ENCODE measurements around the gene MCF2L. TPM values are rescaled to one million over a fixed set of nuclear protein-coding genes. Genes with fewer than 3 reads are reported as not detected.
A peak's percentile ranks its signal among the peaks of the same experiment; 100 is the strongest.
"Not testable (repeated sequence)": the region's sequence is repeated elsewhere in the genome, so short reads cannot be mapped to it uniquely, and the experiment has no call there.

Gene MCF2L
- total RNA-seq, 1 donor from 2014 or later, result 5.6 TPM

GRCh38 chr13:113110048-113110851 lies 141.2 kb downstream of the MCF2L start:
- H3K36me3 Mint-ChIP-seq (ENCODE audit: unreplicated experiment), result no peaks in the 10 kb centered on the region
- H3K4me3 Mint-ChIP-seq (ENCODE audit: unreplicated experiment), result no peak overlapping the region
- no peak for DNase-seq (ENCODE audit: extremely low spot score, unreplicated experiment)
- H3K27me3 Mint-ChIP-seq (ENCODE audit: unreplicated experiment), result no peaks in the 10 kb centered on the region
- TF ChIP-seq, protein P1, sequence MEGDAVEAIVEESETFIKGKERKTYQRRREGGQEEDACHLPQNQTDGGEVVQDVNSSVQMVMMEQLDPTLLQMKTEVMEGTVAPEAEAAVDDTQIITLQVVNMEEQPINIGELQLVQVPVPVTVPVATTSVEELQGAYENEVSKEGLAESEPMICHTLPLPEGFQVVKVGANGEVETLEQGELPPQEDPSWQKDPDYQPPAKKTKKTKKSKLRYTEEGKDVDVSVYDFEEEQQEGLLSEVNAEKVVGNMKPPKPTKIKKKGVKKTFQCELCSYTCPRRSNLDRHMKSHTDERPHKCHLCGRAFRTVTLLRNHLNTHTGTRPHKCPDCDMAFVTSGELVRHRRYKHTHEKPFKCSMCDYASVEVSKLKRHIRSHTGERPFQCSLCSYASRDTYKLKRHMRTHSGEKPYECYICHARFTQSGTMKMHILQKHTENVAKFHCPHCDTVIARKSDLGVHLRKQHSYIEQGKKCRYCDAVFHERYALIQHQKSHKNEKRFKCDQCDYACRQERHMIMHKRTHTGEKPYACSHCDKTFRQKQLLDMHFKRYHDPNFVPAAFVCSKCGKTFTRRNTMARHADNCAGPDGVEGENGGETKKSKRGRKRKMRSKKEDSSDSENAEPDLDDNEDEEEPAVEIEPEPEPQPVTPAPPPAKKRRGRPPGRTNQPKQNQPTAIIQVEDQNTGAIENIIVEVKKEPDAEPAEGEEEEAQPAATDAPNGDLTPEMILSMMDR (IDR thresholded peaks at IDR 0.05), result no peak
- no peaks in the 10 kb centered on the region for H3K4me1 Mint-ChIP-seq (ENCODE audit: unreplicated experiment)
- H3K27ac Mint-ChIP-seq (ENCODE audit: unreplicated experiment), result no peak overlapping the region
- no peaks in the 10 kb centered on the region for H3K9me3 Mint-ChIP-seq (ENCODE audit: unreplicated experiment)

DNA sequence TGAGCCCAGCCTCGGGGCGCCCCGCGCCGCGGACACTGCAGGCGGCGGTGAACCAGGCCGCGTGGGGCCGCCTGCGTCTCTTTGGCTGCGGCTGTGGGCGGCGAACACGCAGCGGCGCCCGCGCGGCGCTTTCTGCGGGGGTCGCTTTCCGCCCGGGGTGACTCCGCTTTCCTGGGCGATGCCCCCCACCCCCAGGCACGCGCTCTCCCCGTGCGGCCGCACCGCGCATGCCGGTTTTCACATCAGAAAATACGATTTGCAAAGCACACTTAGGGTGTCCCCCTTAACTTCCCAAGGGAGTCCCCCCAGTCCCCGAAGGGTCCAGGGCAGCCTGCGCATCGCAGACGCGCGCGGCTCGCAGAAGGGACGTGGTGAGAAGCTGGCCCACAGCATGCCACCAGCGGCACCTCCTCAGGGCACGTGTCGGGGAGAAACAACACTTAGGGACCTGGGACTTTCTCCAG lies 141.9 kb downstream of the MCF2L start:
- Mint-ChIP-seq H3K27ac (ENCODE audit: unreplicated experiment) (no peak overlapping the region), H3K9me3 (ENCODE audit: unreplicated experiment) (no peaks in the 10 kb centered on the region), H3K36me3 (ENCODE audit: unreplicated experiment) (no peaks in the 10 kb centered on the region), H3K4me1 (ENCODE audit: unreplicated experiment) (no peaks in the 10 kb centered on the region), H3K27me3 (ENCODE audit: unreplicated experiment) (no peaks in the 10 kb centered on the region), H3K4me3 (ENCODE audit: unreplicated experiment) (no peak overlapping the region)
- TF ChIP-seq, protein P1 (IDR thresholded peaks at IDR 0.05), result no peak
- no peak for DNase-seq (ENCODE audit: extremely low spot score, unreplicated experiment)

DNA sequence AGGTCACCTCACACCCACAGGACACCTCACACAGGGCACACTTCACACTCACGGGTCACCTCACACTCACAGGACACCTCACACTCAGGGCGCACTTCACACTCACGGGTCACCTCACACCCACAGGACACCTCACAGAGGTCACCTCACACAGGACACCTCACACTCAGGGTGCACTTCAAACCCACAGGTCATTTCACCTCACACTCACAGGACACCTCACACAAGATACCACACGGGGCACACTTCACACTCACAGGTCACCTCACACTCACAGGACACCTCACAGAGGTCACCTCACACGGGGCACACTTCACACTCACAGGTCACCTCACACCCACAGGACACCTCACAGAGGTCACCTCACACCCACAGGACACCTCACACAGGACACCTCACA lies 142.8 kb downstream of the MCF2L start:
- H3K27ac Mint-ChIP-seq (ENCODE audit: unreplicated experiment); H3K4me3 Mint-ChIP-seq (ENCODE audit: unreplicated experiment); H3K4me1 Mint-ChIP-seq (ENCODE audit: unreplicated experiment): not testable (repeated sequence)

DNA sequence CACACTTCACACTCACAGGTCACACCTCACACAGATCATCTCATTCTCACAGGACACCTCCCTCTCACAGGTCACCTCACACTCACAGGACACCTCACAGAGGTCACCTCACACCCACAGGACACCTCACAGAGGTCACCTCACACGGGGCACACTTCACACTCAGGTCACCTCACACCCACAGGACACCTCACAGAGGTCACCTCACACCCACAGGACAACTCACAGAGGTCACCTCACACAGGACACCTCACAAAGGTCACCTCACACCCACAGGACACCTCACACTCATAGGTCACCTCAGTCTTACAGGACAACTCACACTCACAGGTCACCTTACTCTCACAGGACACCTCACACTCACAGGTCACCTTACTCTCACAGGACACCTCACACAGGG lies 143.5 kb downstream of the MCF2L start:
- not testable (repeated sequence) for H3K4me1 Mint-ChIP-seq (ENCODE audit: unreplicated experiment); DNase-seq (ENCODE audit: extremely low spot score, unreplicated experiment); H3K36me3 Mint-ChIP-seq (ENCODE audit: unreplicated experiment); H3K9me3 Mint-ChIP-seq (ENCODE audit: unreplicated experiment); H3K27me3 Mint-ChIP-seq (ENCODE audit: unreplicated experiment); H3K4me3 Mint-ChIP-seq (ENCODE audit: unreplicated experiment); H3K27ac Mint-ChIP-seq (ENCODE audit: unreplicated experiment)

More for the DNA sequence above, 142.8 kb downstream of the MCF2L start:
- H3K27me3 Mint-ChIP-seq (ENCODE audit: unreplicated experiment); H3K9me3 Mint-ChIP-seq (ENCODE audit: unreplicated experiment); H3K36me3 Mint-ChIP-seq (ENCODE audit: unreplicated experiment); DNase-seq (ENCODE audit: extremely low spot score, unreplicated experiment): not testable (repeated sequence)

DNA sequence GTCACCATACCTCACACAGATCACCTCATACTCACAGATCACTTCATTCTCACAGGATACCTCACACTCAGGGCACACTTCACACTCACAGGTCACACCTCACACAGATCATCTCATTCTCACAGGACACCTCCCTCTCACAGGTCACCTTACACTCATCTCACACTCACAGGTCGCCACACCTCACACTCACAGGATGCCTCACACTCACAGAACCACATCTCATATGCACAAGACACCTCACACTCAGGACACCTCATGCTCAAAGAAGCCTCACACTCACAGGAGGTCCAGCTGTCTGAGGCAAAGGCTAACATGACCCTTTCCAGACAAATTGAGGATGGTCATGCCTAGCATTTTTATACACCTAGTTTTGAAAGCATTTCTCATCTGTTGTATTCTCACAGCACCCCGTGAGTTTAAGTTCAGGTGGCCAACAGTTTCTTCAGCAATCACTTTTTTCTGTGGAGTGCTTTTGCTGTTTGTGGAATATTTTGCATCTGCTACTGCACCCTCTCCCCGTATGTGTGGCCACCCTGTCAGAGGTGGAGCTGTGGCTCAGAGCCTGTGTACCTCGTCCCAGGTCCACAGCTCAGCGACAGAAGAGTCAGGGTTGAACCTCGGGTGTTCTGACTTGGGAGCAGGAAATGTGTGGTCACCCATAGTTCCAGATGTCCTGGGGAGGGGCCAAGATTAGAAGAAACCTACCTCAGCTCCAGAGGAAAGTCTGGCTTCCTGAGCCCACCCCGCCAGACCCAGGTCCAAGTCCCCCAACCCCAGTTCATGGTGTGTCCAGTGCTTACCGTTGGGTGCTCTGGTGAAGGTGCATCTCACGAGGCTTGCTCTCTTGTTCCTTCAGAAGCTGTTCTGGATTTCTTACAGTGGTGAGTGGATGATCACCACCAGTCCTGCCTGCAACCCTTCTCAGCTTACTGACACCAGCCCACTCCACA lies 144.2 kb downstream of the MCF2L start:
- no peaks in the 10 kb centered on the region for H3K9me3 Mint-ChIP-seq (ENCODE audit: unreplicated experiment)
- peaks cover 2% of the 10 kb centered on the region for H3K4me1 Mint-ChIP-seq (ENCODE audit: unreplicated experiment)
- no peak overlapping the region for H3K27ac Mint-ChIP-seq (ENCODE audit: unreplicated experiment)
- no peaks in the 10 kb centered on the region for H3K36me3 Mint-ChIP-seq (ENCODE audit: unreplicated experiment)
- no peak overlapping the region for H3K4me3 Mint-ChIP-seq (ENCODE audit: unreplicated experiment)
- DNase-seq (ENCODE audit: extremely low spot score, unreplicated experiment), result peak; percentile 38
- TF ChIP-seq, protein P1 (IDR thresholded peaks at IDR 0.05), result no peak
- H3K27me3 Mint-ChIP-seq (ENCODE audit: unreplicated experiment), result no peaks in the 10 kb centered on the region

All from osteocyte (in vitro differentiated cells).